Measurements from ENCODE around the gene DNAJB9. TPM values are rescaled to one million over a fixed set of nuclear protein-coding genes. Genes with fewer than 3 reads are reported as not detected.

DNAJB9 gene
- total and polyA plus RNA-seq, 9 of the 15 experiments (the other 6 are each of a cell fraction or from before 2014, with no cell fraction given), result 4.3 to 34.2 (median 9.6) TPM

DNA sequence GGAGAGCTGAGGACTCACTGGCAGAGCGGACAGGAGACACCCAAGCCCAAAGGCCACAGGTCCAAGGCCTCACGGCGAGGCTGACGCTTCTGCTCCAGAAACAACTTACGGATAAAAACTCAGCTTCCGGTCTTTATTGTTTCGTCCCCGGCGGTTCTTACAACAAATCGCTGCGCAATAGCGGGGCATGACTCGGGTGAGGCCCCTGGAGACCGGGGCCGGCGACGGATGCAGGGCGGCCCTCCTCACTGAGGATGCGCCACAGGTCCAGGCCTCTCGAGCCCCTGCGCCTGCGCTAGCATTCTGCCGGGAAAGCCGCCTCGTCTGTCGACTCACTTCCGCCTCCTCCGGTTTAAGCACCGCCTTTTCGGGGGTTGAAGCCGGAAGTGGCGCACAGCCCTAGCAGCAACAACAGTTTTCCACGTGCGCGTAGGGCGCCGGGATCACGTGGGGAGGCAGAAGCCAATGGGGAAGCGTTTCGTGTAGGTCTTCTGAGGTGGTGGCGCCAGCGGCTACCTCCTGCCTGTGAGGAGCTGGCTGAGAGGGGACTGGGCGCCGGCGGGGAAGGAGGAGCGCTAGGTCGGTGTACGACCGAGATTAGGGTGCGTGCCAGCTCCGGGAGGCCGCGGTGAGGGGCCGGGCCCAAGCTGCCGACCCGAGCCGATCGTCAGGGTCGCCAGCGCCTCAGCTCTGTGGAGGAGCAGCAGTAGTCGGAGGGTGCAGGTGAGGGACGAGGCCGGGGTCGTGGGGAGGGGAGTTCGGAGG, at the start of gene DNAJB9, which contains the start of gene THAP5 (continued):
- TF ChIP-seq, protein P1, sequence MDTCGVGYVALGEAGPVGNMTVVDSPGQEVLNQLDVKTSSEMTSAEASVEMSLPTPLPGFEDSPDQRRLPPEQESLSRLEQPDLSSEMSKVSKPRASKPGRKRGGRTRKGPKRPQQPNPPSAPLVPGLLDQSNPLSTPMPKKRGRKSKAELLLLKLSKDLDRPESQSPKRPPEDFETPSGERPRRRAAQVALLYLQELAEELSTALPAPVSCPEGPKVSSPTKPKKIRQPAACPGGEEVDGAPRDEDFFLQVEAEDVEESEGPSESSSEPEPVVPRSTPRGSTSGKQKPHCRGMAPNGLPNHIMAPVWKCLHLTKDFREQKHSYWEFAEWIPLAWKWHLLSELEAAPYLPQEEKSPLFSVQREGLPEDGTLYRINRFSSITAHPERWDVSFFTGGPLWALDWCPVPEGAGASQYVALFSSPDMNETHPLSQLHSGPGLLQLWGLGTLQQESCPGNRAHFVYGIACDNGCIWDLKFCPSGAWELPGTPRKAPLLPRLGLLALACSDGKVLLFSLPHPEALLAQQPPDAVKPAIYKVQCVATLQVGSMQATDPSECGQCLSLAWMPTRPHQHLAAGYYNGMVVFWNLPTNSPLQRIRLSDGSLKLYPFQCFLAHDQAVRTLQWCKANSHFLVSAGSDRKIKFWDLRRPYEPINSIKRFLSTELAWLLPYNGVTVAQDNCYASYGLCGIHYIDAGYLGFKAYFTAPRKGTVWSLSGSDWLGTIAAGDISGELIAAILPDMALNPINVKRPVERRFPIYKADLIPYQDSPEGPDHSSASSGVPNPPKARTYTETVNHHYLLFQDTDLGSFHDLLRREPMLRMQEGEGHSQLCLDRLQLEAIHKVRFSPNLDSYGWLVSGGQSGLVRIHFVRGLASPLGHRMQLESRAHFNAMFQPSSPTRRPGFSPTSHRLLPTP (IDR thresholded peaks at IDR 0.05; ENCODE audit: borderline replicate concordance, extremely low read depth, insufficient read length), result no peak
- TF ChIP-seq XRCC3 (IDR thresholded peaks at IDR 0.05) (no peak), SMAD1 (IDR thresholded peaks at IDR 0.05; ENCODE audit: low read depth, low read length, partially characterized antibody) (peak; percentile 48), PCBP1 (IDR thresholded peaks at IDR 0.05; ENCODE audit: low read depth, low read length, poor library complexity, severe bottlenecking) (peak; percentile 75), HDAC1 (IDR thresholded peaks at IDR 0.05) (peak in 1 of 2 experiments; percentile 96; a peak in 2 of 4 replicates), MBD2 (IDR thresholded peaks at IDR 0.05; ENCODE audit: borderline replicate concordance, low read depth) (peak; percentile 80), OTX1 (CRISPR knock-in tag; IDR thresholded peaks at IDR 0.05) (peak; percentile 97), SMARCC2 (IDR thresholded peaks at IDR 0.05; ENCODE audit: low read depth) (0 out of 2 replicates have a peak, but pooled peaks have one; percentile 2), GTF2F1 (IDR thresholded peaks at IDR 0.05; ENCODE audit: low read depth, low read length) (peak; percentile 87), DDX20 (tag; IDR thresholded peaks at IDR 0.05; ENCODE audit: low read depth) (no peak), EP400 (IDR thresholded peaks at IDR 0.05) (peak; percentile 99), ZNF766 (CRISPR knock-in tag; conservative IDR thresholded peaks at IDR 0.05) (no peak; the same call in 1 of the 2 replicates)
- TF ChIP-seq, protein P2, sequence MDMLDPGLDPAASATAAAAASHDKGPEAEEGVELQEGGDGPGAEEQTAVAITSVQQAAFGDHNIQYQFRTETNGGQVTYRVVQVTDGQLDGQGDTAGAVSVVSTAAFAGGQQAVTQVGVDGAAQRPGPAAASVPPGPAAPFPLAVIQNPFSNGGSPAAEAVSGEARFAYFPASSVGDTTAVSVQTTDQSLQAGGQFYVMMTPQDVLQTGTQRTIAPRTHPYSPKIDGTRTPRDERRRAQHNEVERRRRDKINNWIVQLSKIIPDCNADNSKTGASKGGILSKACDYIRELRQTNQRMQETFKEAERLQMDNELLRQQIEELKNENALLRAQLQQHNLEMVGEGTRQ (CRISPR knock-in tag; IDR thresholded peaks at IDR 0.05), result peak; percentile 100
- TF ChIP-seq, protein P3, sequence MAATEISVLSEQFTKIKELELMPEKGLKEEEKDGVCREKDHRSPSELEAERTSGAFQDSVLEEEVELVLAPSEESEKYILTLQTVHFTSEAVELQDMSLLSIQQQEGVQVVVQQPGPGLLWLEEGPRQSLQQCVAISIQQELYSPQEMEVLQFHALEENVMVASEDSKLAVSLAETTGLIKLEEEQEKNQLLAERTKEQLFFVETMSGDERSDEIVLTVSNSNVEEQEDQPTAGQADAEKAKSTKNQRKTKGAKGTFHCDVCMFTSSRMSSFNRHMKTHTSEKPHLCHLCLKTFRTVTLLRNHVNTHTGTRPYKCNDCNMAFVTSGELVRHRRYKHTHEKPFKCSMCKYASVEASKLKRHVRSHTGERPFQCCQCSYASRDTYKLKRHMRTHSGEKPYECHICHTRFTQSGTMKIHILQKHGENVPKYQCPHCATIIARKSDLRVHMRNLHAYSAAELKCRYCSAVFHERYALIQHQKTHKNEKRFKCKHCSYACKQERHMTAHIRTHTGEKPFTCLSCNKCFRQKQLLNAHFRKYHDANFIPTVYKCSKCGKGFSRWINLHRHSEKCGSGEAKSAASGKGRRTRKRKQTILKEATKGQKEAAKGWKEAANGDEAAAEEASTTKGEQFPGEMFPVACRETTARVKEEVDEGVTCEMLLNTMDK (IDR thresholded peaks at IDR 0.05; ENCODE audit: borderline replicate concordance, insufficient read depth, low read depth, low read length, poor library complexity, severe bottlenecking), result no peak
- TF ChIP-seq, protein P4, sequence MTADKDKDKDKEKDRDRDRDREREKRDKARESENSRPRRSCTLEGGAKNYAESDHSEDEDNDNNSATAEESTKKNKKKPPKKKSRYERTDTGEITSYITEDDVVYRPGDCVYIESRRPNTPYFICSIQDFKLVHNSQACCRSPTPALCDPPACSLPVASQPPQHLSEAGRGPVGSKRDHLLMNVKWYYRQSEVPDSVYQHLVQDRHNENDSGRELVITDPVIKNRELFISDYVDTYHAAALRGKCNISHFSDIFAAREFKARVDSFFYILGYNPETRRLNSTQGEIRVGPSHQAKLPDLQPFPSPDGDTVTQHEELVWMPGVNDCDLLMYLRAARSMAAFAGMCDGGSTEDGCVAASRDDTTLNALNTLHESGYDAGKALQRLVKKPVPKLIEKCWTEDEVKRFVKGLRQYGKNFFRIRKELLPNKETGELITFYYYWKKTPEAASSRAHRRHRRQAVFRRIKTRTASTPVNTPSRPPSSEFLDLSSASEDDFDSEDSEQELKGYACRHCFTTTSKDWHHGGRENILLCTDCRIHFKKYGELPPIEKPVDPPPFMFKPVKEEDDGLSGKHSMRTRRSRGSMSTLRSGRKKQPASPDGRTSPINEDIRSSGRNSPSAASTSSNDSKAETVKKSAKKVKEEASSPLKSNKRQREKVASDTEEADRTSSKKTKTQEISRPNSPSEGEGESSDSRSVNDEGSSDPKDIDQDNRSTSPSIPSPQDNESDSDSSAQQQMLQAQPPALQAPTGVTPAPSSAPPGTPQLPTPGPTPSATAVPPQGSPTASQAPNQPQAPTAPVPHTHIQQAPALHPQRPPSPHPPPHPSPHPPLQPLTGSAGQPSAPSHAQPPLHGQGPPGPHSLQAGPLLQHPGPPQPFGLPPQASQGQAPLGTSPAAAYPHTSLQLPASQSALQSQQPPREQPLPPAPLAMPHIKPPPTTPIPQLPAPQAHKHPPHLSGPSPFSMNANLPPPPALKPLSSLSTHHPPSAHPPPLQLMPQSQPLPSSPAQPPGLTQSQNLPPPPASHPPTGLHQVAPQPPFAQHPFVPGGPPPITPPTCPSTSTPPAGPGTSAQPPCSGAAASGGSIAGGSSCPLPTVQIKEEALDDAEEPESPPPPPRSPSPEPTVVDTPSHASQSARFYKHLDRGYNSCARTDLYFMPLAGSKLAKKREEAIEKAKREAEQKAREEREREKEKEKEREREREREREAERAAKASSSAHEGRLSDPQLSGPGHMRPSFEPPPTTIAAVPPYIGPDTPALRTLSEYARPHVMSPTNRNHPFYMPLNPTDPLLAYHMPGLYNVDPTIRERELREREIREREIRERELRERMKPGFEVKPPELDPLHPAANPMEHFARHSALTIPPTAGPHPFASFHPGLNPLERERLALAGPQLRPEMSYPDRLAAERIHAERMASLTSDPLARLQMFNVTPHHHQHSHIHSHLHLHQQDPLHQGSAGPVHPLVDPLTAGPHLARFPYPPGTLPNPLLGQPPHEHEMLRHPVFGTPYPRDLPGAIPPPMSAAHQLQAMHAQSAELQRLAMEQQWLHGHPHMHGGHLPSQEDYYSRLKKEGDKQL (CRISPR knock-in tag; IDR thresholded peaks at IDR 0.05; ENCODE audit: borderline replicate concordance), result peak; percentile 89; the same call in 1 of the 2 replicates

Data from K562 (cell line).